PFSK-1 (cell line): ENCODE data around the gene YIPF4.

Experiments used
- FOXP2 ChIP-seq: optimal IDR thresholded peaks from 2 replicates; pipeline ENCODE3; 2011; ENCODE audit warnings: borderline replicate concordance, control low read depth, inconsistent platforms; ENCODE audit not compliant: insufficient read depth; ENCODE audit errors: extremely low read length, extremely low read depth
- POLR2AphosphoS5 ChIP-seq: IDR thresholded peaks from 2 replicates; pipeline ENCODE4 v1.6.1; 2012; ENCODE audit warnings: low read depth, mild to moderate bottlenecking, control low read depth, low read length, moderate library complexity
- SIN3A ChIP-seq: IDR thresholded peaks from 2 replicates; pipeline ENCODE4 v1.6.1; 2012; ENCODE audit warnings: mild to moderate bottlenecking, low read length, moderate library complexity, borderline replicate concordance; ENCODE audit not compliant: insufficient read depth
- TAF1 ChIP-seq: IDR thresholded peaks from 2 replicates; pipeline ENCODE4 v1.6.1; 2012; ENCODE audit warnings: low read length, control low read depth, borderline replicate concordance; ENCODE audit not compliant: insufficient read depth
- TF ChIP-seq, protein P1 (sequence below), 2 experiments: IDR thresholded peaks; 2 replicates each; pipeline versions ENCODE4 v1.6.1 to v1.8.0; 2011 to 2012; ENCODE audit warnings: low read depth in 2 of 2, low read length in 2 of 2, control low read depth in 1 of 2, inconsistent platforms in 1 of 2, mild to moderate bottlenecking in 1 of 2, moderate library complexity in 1 of 2; ENCODE audit not compliant: insufficient read depth in 1 of 2

The YIPF4 gene

DNA sequence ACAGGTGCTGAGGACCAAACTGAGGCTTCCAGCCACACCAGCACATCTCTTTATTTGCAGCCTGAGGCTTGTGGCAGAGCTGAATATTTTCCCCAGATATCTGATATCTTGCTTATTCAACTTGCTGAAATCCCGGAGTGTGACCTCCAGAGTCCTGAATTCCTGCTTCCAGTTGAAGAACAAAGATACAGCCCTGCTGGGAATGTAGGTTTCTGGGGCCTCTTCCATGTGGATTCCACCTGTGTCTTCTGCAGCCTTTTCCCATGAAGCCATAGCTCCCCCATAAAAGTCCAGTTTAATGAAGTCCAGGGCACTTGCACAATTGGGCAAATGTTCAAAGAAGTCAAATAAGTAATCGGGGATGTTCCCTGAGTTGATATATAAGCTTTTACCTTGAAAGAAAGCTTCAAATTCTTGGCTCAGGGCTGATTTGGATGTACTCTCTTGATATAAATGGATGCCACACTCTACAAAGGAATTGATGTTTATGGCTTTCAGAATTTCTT is 27.9 kb upstream of the YIPF4 start:
- TF ChIP-seq SIN3A: no peak
- no peak for TF ChIP-seq TAF1
- TF ChIP-seq FOXP2: no peak
- TF ChIP-seq POLR2AphosphoS5: no peak
- TF ChIP-seq, protein P1, sequence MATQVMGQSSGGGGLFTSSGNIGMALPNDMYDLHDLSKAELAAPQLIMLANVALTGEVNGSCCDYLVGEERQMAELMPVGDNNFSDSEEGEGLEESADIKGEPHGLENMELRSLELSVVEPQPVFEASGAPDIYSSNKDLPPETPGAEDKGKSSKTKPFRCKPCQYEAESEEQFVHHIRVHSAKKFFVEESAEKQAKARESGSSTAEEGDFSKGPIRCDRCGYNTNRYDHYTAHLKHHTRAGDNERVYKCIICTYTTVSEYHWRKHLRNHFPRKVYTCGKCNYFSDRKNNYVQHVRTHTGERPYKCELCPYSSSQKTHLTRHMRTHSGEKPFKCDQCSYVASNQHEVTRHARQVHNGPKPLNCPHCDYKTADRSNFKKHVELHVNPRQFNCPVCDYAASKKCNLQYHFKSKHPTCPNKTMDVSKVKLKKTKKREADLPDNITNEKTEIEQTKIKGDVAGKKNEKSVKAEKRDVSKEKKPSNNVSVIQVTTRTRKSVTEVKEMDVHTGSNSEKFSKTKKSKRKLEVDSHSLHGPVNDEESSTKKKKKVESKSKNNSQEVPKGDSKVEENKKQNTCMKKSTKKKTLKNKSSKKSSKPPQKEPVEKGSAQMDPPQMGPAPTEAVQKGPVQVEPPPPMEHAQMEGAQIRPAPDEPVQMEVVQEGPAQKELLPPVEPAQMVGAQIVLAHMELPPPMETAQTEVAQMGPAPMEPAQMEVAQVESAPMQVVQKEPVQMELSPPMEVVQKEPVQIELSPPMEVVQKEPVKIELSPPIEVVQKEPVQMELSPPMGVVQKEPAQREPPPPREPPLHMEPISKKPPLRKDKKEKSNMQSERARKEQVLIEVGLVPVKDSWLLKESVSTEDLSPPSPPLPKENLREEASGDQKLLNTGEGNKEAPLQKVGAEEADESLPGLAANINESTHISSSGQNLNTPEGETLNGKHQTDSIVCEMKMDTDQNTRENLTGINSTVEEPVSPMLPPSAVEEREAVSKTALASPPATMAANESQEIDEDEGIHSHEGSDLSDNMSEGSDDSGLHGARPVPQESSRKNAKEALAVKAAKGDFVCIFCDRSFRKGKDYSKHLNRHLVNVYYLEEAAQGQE (IDR thresholded peaks at IDR 0.05; ENCODE audit: insufficient read depth in 1 of 2, low read depth in 2 of 2, low read length in 2 of 2): no peak

DNA sequence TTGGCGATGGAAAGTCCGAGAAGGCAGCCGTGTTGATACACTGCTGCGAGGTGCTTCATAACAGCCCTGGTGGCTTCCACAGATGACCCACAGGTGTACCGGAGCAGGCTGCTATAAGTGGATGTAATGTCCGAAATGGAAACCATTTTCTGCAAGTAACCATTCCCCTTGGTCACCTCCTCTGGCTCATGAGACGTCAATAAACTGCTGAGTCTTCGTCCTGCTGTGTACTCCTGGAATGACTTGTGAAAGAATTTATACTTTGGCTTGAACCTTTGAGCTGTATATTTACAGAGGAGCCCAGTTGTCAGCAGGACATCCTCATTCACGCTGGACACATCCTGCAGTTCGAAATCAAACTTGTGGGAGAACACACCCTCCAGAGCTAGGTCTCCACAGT is 27.4 kb upstream of the YIPF4 start:
- TF ChIP-seq TAF1 (no peak), SIN3A (no peak), FOXP2 (no peak)
- TF ChIP-seq, protein P1 (IDR thresholded peaks at IDR 0.05; ENCODE audit: insufficient read depth in 1 of 2, low read depth in 2 of 2, low read length in 2 of 2): no peak

- TF ChIP-seq, protein P1 (IDR thresholded peaks at IDR 0.05; ENCODE audit: insufficient read depth in 1 of 2, low read depth in 2 of 2, low read length in 2 of 2): no peak
- no peak for TF ChIP-seq TAF1
- TF ChIP-seq FOXP2: no peak
- TF ChIP-seq POLR2AphosphoS5: no peak
- TF ChIP-seq SIN3A: no peak
Measured at GRCh38 chr2:32258242-32258641, 19.5 kb upstream of the YIPF4 start.

GRCh38 chr2:32260376-32260775 is 17.3 kb upstream of the YIPF4 start:
- TF ChIP-seq POLR2AphosphoS5 (no peak), TAF1 (no peak), FOXP2 (no peak), SIN3A (no peak)
- TF ChIP-seq, protein P1 (IDR thresholded peaks at IDR 0.05; ENCODE audit: insufficient read depth in 1 of 2, low read depth in 2 of 2, low read length in 2 of 2): no peak

- TF ChIP-seq, protein P1 (IDR thresholded peaks at IDR 0.05; ENCODE audit: insufficient read depth in 1 of 2, low read depth in 2 of 2, low read length in 2 of 2): no peak
- no peak for TF ChIP-seq FOXP2
- no peak for TF ChIP-seq TAF1
- TF ChIP-seq SIN3A: no peak
Measured at GRCh38 chr2:32262105-32262504, 15.6 kb upstream of the YIPF4 start.
